GM23338 (cell line): ENCODE results near the gene PDE4D.

Experiments used
- CREB1 ChIP-seq: fragments of 250-450 bp; sonication (Bioruptor Pico); IDR thresholded peaks from 2 replicates; pipeline ENCODE4 v1.5.0; 2020; ENCODE audit warnings: low read depth, mild to moderate bottlenecking, moderate library complexity
- EZH2 ChIP-seq: fragments of 200-600 bp; sonication (generic); IDR thresholded peaks from one replicate; pipeline ENCODE4 v1.8.0; 2017; ENCODE audit warnings: antibody characterized with exemption, mild to moderate bottlenecking, low read depth; ENCODE audit not compliant: unreplicated experiment
- EZH2phosphoT487 ChIP-seq: fragments of 200-600 bp; sonication (generic); IDR thresholded peaks from one replicate; pipeline ENCODE4 v1.8.1; 2018; ENCODE audit warnings: antibody characterized with exemption; ENCODE audit not compliant: unreplicated experiment
- POLR2AphosphoS5 ChIP-seq: IDR thresholded peaks from 2 replicates; pipeline ENCODE4 v1.6.1; 2016; ENCODE audit warnings: antibody characterized with exemption, low read depth
- ZNF114 ChIP-seq: fragments of 250-450 bp; sonication (Bioruptor Pico); IDR thresholded peaks from 2 replicates; pipeline ENCODE4 v1.5.0; 2020; ENCODE audit warnings: mild to moderate bottlenecking, moderate library complexity
- TF ChIP-seq, protein P1 (sequence below), 2 experiments: fragments of 200-600 bp in 1 of 2; sonication (generic) in 1 of 2; conservative IDR thresholded peaks; 2 replicates each; pipeline versions ENCODE4 v1.5.1 to v1.6.1; 2016 to 2017; ENCODE audit warnings: antibody characterized with exemption in 2 of 2, low read depth in 2 of 2, mild to moderate bottlenecking in 2 of 2, moderate library complexity in 1 of 2
- TF ChIP-seq, protein P2 (sequence below): IDR thresholded peaks from one replicate; pipeline ENCODE4 v1.6.1; 2018; ENCODE audit warnings: antibody characterized with exemption; ENCODE audit not compliant: unreplicated experiment

DNA sequence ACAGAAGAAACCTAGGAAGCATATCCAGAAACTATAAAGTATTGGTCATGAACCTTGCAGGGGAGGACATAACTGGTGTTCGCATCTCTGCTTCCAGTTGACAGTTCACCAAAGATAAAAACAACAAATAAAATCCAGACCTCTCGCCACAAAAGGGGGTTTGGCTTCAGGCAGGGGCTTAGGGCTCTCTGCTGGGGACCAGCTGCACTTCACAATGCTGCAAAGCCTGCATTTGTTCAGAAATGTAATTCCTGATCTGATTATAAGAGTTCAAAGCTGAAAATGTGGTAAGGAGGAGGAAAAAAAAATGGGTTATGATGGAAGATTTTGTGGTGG, 79.0 kb downstream of the PDE4D start:
- TF ChIP-seq, protein P1, sequence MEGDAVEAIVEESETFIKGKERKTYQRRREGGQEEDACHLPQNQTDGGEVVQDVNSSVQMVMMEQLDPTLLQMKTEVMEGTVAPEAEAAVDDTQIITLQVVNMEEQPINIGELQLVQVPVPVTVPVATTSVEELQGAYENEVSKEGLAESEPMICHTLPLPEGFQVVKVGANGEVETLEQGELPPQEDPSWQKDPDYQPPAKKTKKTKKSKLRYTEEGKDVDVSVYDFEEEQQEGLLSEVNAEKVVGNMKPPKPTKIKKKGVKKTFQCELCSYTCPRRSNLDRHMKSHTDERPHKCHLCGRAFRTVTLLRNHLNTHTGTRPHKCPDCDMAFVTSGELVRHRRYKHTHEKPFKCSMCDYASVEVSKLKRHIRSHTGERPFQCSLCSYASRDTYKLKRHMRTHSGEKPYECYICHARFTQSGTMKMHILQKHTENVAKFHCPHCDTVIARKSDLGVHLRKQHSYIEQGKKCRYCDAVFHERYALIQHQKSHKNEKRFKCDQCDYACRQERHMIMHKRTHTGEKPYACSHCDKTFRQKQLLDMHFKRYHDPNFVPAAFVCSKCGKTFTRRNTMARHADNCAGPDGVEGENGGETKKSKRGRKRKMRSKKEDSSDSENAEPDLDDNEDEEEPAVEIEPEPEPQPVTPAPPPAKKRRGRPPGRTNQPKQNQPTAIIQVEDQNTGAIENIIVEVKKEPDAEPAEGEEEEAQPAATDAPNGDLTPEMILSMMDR (conservative IDR thresholded peaks at IDR 0.05; ENCODE audit: low read depth in 2 of 2): no peak
- TF ChIP-seq, protein P2, sequence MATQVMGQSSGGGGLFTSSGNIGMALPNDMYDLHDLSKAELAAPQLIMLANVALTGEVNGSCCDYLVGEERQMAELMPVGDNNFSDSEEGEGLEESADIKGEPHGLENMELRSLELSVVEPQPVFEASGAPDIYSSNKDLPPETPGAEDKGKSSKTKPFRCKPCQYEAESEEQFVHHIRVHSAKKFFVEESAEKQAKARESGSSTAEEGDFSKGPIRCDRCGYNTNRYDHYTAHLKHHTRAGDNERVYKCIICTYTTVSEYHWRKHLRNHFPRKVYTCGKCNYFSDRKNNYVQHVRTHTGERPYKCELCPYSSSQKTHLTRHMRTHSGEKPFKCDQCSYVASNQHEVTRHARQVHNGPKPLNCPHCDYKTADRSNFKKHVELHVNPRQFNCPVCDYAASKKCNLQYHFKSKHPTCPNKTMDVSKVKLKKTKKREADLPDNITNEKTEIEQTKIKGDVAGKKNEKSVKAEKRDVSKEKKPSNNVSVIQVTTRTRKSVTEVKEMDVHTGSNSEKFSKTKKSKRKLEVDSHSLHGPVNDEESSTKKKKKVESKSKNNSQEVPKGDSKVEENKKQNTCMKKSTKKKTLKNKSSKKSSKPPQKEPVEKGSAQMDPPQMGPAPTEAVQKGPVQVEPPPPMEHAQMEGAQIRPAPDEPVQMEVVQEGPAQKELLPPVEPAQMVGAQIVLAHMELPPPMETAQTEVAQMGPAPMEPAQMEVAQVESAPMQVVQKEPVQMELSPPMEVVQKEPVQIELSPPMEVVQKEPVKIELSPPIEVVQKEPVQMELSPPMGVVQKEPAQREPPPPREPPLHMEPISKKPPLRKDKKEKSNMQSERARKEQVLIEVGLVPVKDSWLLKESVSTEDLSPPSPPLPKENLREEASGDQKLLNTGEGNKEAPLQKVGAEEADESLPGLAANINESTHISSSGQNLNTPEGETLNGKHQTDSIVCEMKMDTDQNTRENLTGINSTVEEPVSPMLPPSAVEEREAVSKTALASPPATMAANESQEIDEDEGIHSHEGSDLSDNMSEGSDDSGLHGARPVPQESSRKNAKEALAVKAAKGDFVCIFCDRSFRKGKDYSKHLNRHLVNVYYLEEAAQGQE: no peak
- TF ChIP-seq EZH2phosphoT487: no peak
- TF ChIP-seq EZH2: no peak
- TF ChIP-seq ZNF114 (CRISPR knock-in tag): no peak
- TF ChIP-seq POLR2AphosphoS5: no peak
- TF ChIP-seq CREB1 (CRISPR knock-in tag): no peak
